Measurements from ENCODE around the gene RAB20.

RAB20 gene

DNA sequence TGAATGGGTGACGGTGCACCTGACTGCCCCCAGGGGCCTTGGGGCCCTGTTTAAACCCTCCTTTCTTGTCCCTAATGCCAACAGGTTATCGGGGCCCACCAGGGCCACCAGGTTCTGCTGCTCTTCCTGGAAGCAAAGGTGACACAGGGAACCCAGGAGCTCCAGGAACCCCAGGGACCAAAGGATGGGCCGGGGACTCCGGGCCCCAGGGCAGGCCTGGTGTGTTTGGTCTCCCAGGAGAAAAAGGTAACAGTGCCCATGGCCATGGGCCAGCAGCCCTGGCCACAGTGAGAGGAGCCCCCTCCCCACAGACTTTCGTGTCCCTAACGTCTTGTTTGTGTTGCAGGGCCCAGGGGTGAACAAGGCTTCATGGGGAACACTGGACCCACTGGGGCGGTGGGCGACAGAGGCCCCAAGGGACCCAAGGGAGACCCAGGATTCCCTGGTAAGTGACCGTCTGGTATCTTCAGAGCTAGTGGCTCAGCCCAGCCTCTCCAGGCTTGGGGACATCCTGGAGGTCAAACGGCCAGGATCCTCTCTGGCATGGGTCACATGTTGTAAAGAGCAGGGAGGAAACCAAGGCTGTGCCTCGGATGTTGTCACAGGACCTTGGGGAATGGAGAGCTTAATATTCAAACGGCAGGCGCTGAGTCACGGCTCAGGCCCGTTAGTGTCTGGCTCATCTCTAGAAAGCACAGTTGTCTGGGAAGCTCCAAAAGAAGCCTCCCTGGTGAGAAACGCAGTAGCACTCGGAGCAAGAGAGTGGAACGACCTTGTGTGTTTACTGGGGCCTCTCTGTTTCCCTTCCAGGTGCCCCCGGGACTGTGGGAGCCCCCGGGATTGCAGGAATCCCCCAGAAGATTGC lies 58.3 kb downstream of the RAB20 start:
- no peak for TF ChIP-seq FOXP2 (optimal IDR thresholded peaks at IDR 0.05; ENCODE audit: borderline replicate concordance, extremely low read depth, extremely low read length, insufficient read depth)
- TF ChIP-seq, protein P1, sequence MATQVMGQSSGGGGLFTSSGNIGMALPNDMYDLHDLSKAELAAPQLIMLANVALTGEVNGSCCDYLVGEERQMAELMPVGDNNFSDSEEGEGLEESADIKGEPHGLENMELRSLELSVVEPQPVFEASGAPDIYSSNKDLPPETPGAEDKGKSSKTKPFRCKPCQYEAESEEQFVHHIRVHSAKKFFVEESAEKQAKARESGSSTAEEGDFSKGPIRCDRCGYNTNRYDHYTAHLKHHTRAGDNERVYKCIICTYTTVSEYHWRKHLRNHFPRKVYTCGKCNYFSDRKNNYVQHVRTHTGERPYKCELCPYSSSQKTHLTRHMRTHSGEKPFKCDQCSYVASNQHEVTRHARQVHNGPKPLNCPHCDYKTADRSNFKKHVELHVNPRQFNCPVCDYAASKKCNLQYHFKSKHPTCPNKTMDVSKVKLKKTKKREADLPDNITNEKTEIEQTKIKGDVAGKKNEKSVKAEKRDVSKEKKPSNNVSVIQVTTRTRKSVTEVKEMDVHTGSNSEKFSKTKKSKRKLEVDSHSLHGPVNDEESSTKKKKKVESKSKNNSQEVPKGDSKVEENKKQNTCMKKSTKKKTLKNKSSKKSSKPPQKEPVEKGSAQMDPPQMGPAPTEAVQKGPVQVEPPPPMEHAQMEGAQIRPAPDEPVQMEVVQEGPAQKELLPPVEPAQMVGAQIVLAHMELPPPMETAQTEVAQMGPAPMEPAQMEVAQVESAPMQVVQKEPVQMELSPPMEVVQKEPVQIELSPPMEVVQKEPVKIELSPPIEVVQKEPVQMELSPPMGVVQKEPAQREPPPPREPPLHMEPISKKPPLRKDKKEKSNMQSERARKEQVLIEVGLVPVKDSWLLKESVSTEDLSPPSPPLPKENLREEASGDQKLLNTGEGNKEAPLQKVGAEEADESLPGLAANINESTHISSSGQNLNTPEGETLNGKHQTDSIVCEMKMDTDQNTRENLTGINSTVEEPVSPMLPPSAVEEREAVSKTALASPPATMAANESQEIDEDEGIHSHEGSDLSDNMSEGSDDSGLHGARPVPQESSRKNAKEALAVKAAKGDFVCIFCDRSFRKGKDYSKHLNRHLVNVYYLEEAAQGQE (IDR thresholded peaks at IDR 0.05; ENCODE audit: insufficient read depth in 1 of 2, low read depth in 2 of 2, low read length in 2 of 2) = no peak
- TF ChIP-seq POLR2AphosphoS5 (IDR thresholded peaks at IDR 0.05; ENCODE audit: low read depth, low read length) = no peak
- TF ChIP-seq TAF1 (IDR thresholded peaks at IDR 0.05; ENCODE audit: borderline replicate concordance, insufficient read depth, low read length) = no peak
- TF ChIP-seq SIN3A (IDR thresholded peaks at IDR 0.05; ENCODE audit: borderline replicate concordance, insufficient read depth, low read length) = no peak

DNA sequence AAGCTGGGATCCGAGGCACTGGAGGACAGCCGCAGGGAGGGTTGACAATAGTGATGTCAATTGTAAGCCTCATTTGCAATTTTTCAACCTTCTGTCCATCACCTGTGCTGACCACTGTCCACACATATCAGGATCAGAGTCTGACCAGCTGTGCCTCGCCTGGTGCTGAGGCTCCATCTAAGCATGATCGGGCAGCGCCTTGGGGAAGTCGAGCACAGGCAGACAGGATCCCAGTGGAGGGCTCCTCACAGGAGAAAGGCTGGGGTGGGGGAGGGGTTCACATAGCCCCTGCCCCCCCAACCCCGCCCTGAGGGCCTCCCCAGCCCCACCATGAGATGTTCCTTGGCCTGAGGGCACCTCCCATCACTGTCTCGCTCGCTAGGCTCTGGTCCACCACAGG lies 60.3 kb downstream of the RAB20 start:
- TF ChIP-seq SIN3A (IDR thresholded peaks at IDR 0.05; ENCODE audit: borderline replicate concordance, insufficient read depth, low read length) (no peak), TAF1 (IDR thresholded peaks at IDR 0.05; ENCODE audit: borderline replicate concordance, insufficient read depth, low read length) (no peak), POLR2AphosphoS5 (IDR thresholded peaks at IDR 0.05; ENCODE audit: low read depth, low read length) (no peak), FOXP2 (optimal IDR thresholded peaks at IDR 0.05; ENCODE audit: borderline replicate concordance, extremely low read depth, extremely low read length, insufficient read depth) (no peak)
- TF ChIP-seq, protein P1 (IDR thresholded peaks at IDR 0.05; ENCODE audit: insufficient read depth in 1 of 2, low read depth in 2 of 2, low read length in 2 of 2) = no peak

DNA sequence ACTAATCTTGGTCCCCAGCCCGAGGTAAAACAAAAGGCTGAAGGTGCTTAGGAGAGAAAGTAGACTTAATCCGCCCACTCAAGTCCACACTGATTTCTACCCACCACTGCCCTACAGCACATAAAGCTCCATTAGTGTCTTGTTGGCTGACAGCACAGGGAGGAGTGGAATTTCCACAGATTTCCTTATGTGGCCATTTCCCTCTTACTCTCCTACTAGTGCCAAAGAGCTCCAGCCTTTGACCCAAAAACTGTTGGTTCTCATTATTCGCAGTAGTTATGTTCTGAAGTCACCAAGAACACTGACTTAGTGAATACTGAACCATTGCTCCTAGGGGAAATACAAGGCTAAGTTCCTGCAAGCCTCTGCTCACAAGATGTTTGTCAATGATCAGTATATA lies 61.2 kb downstream of the RAB20 start:
- TF ChIP-seq, protein P1 (IDR thresholded peaks at IDR 0.05; ENCODE audit: insufficient read depth in 1 of 2, low read depth in 2 of 2, low read length in 2 of 2) = no peak
- TF ChIP-seq TAF1 (IDR thresholded peaks at IDR 0.05; ENCODE audit: borderline replicate concordance, insufficient read depth, low read length) (no peak), SIN3A (IDR thresholded peaks at IDR 0.05; ENCODE audit: borderline replicate concordance, insufficient read depth, low read length) (no peak), POLR2AphosphoS5 (IDR thresholded peaks at IDR 0.05; ENCODE audit: low read depth, low read length) (no peak), FOXP2 (optimal IDR thresholded peaks at IDR 0.05; ENCODE audit: borderline replicate concordance, extremely low read depth, extremely low read length, insufficient read depth) (no peak)

DNA sequence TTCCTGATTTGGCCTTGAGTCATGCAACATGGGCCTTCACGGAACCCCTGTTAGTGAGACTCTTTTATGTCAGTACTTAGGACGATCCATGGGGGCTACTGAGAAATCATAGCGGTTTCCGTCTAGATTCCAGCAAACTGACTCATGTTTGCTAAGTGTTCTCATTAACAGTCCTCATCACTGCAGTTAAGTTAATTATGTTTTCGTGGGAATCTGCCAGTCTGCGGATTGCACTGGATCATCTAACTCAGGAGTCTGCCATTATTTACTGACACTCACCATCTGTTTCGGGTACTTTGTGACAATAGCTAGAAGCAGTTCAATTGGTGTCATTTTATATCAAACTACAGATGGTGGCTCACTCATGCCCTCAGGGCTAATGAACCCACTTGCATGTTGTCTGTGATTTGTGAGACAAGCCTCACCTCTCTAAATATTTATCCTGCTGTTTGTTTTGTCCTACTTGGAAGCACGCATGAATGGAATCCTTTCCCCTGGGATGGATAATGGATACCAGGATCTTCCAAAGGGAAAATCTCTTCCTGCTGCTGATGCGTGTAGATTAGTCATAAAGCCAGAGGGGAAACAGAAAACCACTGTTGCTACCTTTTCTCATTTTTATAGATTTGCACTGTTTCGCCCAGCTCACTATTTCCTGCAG lies 61.8 kb downstream of the RAB20 start:
- 0 out of 2 replicates have a peak, but pooled peaks have one; percentile 21 for TF ChIP-seq TAF1 (IDR thresholded peaks at IDR 0.05; ENCODE audit: borderline replicate concordance, insufficient read depth, low read length)
- TF ChIP-seq SIN3A (IDR thresholded peaks at IDR 0.05; ENCODE audit: borderline replicate concordance, insufficient read depth, low read length) = no peak
- TF ChIP-seq, protein P1 (IDR thresholded peaks at IDR 0.05; ENCODE audit: insufficient read depth in 1 of 2, low read depth in 2 of 2, low read length in 2 of 2) = 0 out of 4 replicates have a peak, but pooled peaks of 1 of the 2 experiments have one; percentile 29

All from PFSK-1 (cell line).